Right lobe of liver (tissue), 6 donors: Measurements from ENCODE around the gene FAM20C. TPM values are rescaled to one million over a fixed set of nuclear protein-coding genes. Genes with fewer than 3 reads are reported as not detected.

Experiments used
- ATAC-seq, 4 donors: fragments of 200-7000 bp; cut with Tn5 transposase; one replicate each; pipeline ENCODE4 v1.9.1; 2020; ENCODE audit warnings: mild to moderate bottlenecking in 4 of 4, moderate library complexity in 4 of 4
- DNase-seq, 3 donors: peaks; one replicate each; pipeline ENCODE4 v3.0.0-alpha.2; 2020
- H3K27ac ChIP-seq, 3 donors: fragments of 200-600 bp; one replicate each; pipeline ENCODE4 v1.8.0; 2022
- H3K27me3 ChIP-seq, 2 donors: fragments of 200-600 bp; one replicate each; pipeline ENCODE4 v1.8.0; 2022
- H3K36me3 ChIP-seq, 4 donors: fragments of 200-600 bp; sonication (generic) in 1 of 4; one replicate each; pipeline versions ENCODE4 v1.5.1 to v1.8.0; 2017 to 2022; ENCODE audit warnings: control low read depth in 1 of 4
- H3K4me1 ChIP-seq, 4 donors: fragments of 200-600 bp; sonication (generic) in 1 of 4; one replicate each; pipeline versions ENCODE4 v1.5.1 to v1.8.0; 2017 to 2022; ENCODE audit warnings: control low read depth in 1 of 4
- H3K4me3 ChIP-seq, 3 donors: fragments of 200-600 bp; one replicate each; pipeline ENCODE4 v1.8.0; 2022
- H3K9me3 ChIP-seq, 4 donors: fragments of 200-600 bp; sonication (generic) in 1 of 4; one replicate each; pipeline versions ENCODE4 v1.5.1 to v1.8.0; 2017 to 2022; ENCODE audit warnings: control low read depth in 1 of 4
- CTCF ChIP-seq, 4 donors: fragments of 200-600 bp in 3 of 4; fragments of 450-650 bp in 1 of 4; IDR thresholded peaks; one replicate each; pipeline versions ENCODE4 v1.5.1 to v1.8.0; 2016 to 2022; ENCODE audit warnings: antibody characterized with exemption in 4 of 4, mild to moderate bottlenecking in 2 of 4
- POLR2A ChIP-seq: fragments of 450-650 bp; IDR thresholded peaks from one replicate; pipeline ENCODE4 v1.6.1; 2017; ENCODE audit warnings: antibody characterized with exemption, mild to moderate bottlenecking
- WGBS: methylation state at CpG from one replicate; pipeline ENCODE4 v1.1.6; 2018; ENCODE audit warnings: low coverage, low lambda C conversion rate; ENCODE audit not compliant: insufficient coverage; ENCODE audit errors: missing lambda C conversion rate; 5-methylcytosine and 5-hydroxymethylcytosine counted together
- intact Hi-C, 2 donors: fragments of 100-400 bp; cut with DNase I; formaldehyde crosslinking; loops; one replicate each; pipeline versions ENCODE4 v1.11.2 to v1.14.1; 2022
- total RNA-seq, 6 experiments: library from RNA; depleted of rRNA in 2 of 6; stranded (reverse); fragments of >200 nt in 2 of 6; fragmentation: NEBNext Ultra II Directional in 3 of 6; extraction: Animal tissue kit (Norgen Biotek cat#: 25700) in 3 of 6; gene quantifications; one replicate each; pipeline versions ENCODE4 v1.1.0 to v1.2.4, GENCODE V29; 2016 to 2023
- donor health status: DM: no; HTN: yes; CAD: no.
- donor health status: DM: no; HTN: no; CAD: no.
- donor health status: DM: no; HTN: no; CAD: no.
- donor health status: DM: no; HTN: yes; CAD: no.
- donor health status: DM: no; HTN: yes; CAD: no.

The FAM20C gene
- total RNA-seq, 6 experiments from 2014 or later = 32.1 to 73.8 (median 57.3) TPM

DNA sequence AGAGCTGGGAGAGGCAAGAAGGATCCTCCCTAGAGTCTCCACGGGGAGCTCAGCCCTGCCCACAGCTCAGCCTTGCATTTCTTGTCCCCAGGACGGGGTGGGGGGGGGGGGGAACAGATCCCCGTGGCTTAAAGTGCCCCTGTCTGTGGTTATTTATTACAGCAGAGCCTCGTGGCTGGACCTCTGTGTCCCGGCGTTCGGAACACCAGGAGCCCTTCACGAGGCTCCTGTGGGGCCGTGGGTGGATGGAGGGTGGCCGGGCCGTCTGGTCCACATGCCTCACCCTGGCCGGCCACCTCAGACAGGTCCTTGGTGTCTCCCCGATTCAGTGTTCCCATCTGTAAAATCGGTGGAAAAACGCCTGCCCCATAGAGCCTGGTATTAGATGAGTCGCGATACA, 37.9 kb downstream of the FAM20C start:
- no peak overlapping the region for H3K27ac ChIP-seq
- ATAC-seq (no peak), DNase-seq (no peak)
- no peaks in the 10 kb centered on the region for H3K9me3 ChIP-seq
- intact Hi-C loops = no loop called here
- H3K4me3 ChIP-seq = no peak overlapping the region
- no peaks in the 10 kb centered on the region for H3K27me3 ChIP-seq
- WGBS = 73% methylated on average over 4 of the region's 17 CpGs
- H3K4me1 ChIP-seq = peaks cover 0 to 53% (median 6%) of the 10 kb centered on the region in 4 donors
- no peaks in the 10 kb centered on the region for H3K36me3 ChIP-seq
- TF ChIP-seq CTCF (IDR thresholded peaks at IDR 0.05) (no peak), POLR2A (no peak)

DNA sequence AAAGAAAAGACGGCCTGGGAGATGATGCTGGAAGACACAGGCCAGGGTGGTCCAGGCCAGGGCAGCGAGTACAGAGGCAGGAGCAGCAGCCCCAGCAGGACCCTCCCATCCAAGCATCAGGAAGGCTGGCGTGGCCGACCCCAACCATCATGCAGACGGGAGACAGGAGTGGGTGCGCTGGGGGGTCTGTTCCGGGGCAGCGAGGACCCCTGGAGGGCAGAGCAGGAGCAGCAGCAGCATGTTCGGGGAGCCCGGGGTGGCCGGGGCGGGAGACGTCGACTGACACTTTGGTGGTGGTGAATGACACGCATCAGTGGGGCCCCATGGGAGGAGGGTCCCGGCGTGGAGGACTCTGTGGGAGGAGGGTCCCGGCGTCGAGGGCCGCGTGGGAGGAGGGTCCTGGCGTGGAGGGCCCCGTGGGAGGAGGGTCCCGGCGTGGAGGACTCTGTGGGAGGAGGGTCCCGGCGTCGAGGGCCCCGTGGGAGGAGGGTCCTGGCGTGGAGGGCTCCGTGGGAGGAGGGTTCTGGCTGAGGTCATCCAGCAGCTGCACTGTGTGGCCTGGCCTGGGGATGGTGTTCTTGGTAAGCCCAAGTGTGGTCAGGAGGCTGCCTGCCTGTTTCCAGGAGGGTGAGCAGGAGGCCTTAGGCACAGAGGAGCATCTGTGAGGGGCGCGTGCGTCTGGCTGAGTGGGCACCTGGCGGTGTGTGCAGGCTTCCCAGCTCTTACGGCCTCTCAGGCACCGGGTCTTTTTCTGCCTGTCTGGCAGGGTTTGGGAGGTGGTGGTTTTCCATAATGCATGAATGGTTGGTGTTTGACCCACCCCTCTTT, 38.9 kb downstream of the FAM20C start:
- DNase-seq (no peak), ATAC-seq (no peak)
- intact Hi-C loops = no loop called here
- no peaks in the 10 kb centered on the region for H3K36me3 ChIP-seq
- H3K4me1 ChIP-seq = peaks cover 0 to 58% (median 8%) of the 10 kb centered on the region in 4 donors
- H3K27me3 ChIP-seq = no peaks in the 10 kb centered on the region
- no peak overlapping the region for H3K27ac ChIP-seq
- TF ChIP-seq CTCF (IDR thresholded peaks at IDR 0.05) (peak in 1 of 4 donors; percentile 6), POLR2A (no peak)
- WGBS = 78% methylated on average over 5 of the region's 38 CpGs
- H3K9me3 ChIP-seq = no peaks in the 10 kb centered on the region
- H3K4me3 ChIP-seq = no peak overlapping the region

GRCh38 chr7:231858-232246, 39.5 kb downstream of the FAM20C start:
- WGBS = no CpG with 5 or more reads among the region's 21 CpGs
- H3K4me1 ChIP-seq = peaks cover 0 to 55% (median 10%) of the 10 kb centered on the region in 4 donors

GRCh38 chr7:232410-233248, 40.3 kb downstream of the FAM20C start:
- ATAC-seq = no peak

More at GRCh38 chr7:231858-232246, 39.5 kb downstream of the FAM20C start:
- H3K27ac ChIP-seq = no peak overlapping the region
- ATAC-seq (no peak), DNase-seq (no peak)
- H3K9me3 ChIP-seq = no peaks in the 10 kb centered on the region
- H3K27me3 ChIP-seq = no peaks in the 10 kb centered on the region
- H3K36me3 ChIP-seq = no peaks in the 10 kb centered on the region
- no peak for TF ChIP-seq POLR2A
- no peak for TF ChIP-seq CTCF (IDR thresholded peaks at IDR 0.05)
- no peak overlapping the region for H3K4me3 ChIP-seq
- intact Hi-C loops = no loop called here

More at GRCh38 chr7:232410-233248, 40.3 kb downstream of the FAM20C start:
- intact Hi-C loops = no loop called here
- 70% methylated on average over 25 of the region's 43 CpGs for WGBS
- no peaks in the 10 kb centered on the region for H3K27me3 ChIP-seq
- TF ChIP-seq POLR2A = no peak
- no peak overlapping the region for H3K4me3 ChIP-seq
- DNase-seq = no peak
- H3K36me3 ChIP-seq = no peaks in the 10 kb centered on the region
- peaks cover 0 to 47% (median 10%) of the 10 kb centered on the region in 4 donors for H3K4me1 ChIP-seq
- no peaks in the 10 kb centered on the region for H3K9me3 ChIP-seq
- H3K27ac ChIP-seq = peak overlapping the region in 2 of 3 donors; percentile 93 to 97
